Measurements from ENCODE around the gene PRSS23.

The PRSS23 gene

DNA sequence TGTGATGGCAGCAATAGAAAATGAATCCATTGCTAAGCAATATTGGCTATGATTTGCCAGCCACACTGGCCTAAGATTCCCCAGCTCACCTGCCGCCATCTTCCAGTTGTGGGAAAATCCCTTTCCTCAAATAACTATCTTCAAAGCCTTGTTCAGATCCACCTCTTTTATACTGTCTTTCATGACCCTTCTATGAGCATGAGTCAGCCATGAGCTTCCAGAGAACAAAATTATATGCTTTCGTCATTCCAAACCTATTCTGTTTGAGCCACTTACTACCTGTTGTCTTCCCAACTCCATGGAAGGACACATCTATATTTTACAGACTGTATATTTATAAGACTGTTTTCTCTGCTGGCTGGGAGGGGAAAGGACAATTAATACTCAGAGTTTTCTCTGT, 25.0 kb upstream of the PRSS23 start:
- no peak for DNase-seq (ENCODE audit: low spot score)
- in situ Hi-C loops (cut with MboI; ENCODE audit: low pct_unique_long_range_greater_than_20kb, low sequenced_read_pairs, unreplicated experiment) = no loop called here
- no peak for TF ChIP-seq CTCF (IDR thresholded peaks at IDR 0.05; ENCODE audit: extremely low read depth, insufficient read depth, missing control alignments)

DNA sequence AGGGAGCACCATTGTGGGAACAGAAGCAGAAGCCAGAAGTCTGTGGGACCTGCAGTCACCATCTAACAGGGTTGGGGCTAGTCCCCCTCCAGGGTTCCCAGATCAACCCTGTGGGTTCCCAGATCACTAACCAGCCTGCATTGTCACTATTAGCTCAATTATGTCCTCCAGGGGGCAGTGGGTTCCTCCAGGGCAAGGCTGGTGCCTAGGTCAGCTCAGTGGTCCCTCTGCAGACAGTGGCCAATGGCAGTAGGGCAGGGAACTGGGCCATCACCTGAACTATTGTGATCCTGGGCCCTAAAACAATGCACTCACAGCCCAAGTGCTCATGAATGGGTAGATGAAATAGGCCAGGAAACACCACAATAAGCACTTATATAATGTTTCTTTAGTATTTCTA, 18.8 kb upstream of the PRSS23 start:
- DNase-seq (ENCODE audit: low spot score) = no peak
- in situ Hi-C loops (cut with MboI; ENCODE audit: low pct_unique_long_range_greater_than_20kb, low sequenced_read_pairs, unreplicated experiment) = no loop called here

GRCh38 chr11:86782742-86783141, 17.6 kb upstream of the PRSS23 start:
- no peak for DNase-seq (ENCODE audit: low spot score)
- in situ Hi-C loops (cut with MboI; ENCODE audit: low pct_unique_long_range_greater_than_20kb, low sequenced_read_pairs, unreplicated experiment) = no loop called here
- no peak for TF ChIP-seq CTCF (IDR thresholded peaks at IDR 0.05; ENCODE audit: extremely low read depth, insufficient read depth, missing control alignments)

More for the DNA sequence above, 18.8 kb upstream of the PRSS23 start:
- TF ChIP-seq CTCF (IDR thresholded peaks at IDR 0.05; ENCODE audit: extremely low read depth, insufficient read depth, missing control alignments) = no peak

DNA sequence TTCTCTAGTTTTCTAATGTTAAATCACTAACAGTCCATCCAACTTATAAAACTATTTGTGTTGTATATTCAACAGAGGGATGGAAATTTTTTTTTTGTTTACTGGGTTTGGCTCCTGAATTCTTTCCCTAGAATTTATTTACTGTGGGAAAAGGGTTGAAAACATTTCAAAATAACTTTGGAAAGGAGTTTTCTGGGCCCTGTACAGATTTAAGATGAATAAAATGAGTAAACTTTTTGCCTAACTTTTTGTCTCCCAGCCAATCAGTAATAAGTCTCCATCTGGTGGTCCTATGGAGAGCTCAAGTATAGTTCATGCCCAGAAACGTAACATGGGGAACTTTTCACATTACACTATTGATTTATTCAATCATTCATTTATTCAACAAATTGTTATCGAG, 16.7 kb upstream of the PRSS23 start:
- no peak for DNase-seq (ENCODE audit: low spot score)
- in situ Hi-C loops (cut with MboI; ENCODE audit: low pct_unique_long_range_greater_than_20kb, low sequenced_read_pairs, unreplicated experiment) = no loop called here
- TF ChIP-seq CTCF (IDR thresholded peaks at IDR 0.05; ENCODE audit: extremely low read depth, insufficient read depth, missing control alignments) = no peak

GRCh38 chr11:86784241-86784681, 16.1 kb upstream of the PRSS23 start:
- in situ Hi-C loops (cut with MboI; ENCODE audit: low pct_unique_long_range_greater_than_20kb, low sequenced_read_pairs, unreplicated experiment) = no loop called here
- no peak for DNase-seq (ENCODE audit: low spot score)

DNA sequence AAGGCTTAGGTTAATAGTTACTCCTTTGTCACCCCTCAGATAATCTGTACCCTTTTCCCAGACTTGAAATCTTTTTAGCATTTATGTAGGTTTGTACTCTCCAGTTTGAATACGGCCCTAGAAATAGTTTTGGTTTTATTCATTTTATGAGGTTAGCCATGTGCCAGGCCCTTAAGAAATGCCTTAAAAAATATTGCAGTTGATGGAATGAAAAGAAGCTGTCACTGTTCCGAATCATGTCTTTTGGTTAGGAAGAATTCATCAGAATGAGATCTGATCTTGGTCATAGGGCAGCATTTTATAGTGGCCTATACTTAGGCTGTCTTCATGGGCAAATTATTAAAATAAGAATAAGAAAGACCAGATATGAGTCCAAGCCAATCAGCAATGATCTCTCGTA, 14.8 kb upstream of the PRSS23 start:
- in situ Hi-C loops (cut with MboI; ENCODE audit: low pct_unique_long_range_greater_than_20kb, low sequenced_read_pairs, unreplicated experiment) = no loop called here
- no peak for TF ChIP-seq CTCF (IDR thresholded peaks at IDR 0.05; ENCODE audit: extremely low read depth, insufficient read depth, missing control alignments)
- no peak for DNase-seq (ENCODE audit: low spot score)

More at GRCh38 chr11:86784241-86784681, 16.1 kb upstream of the PRSS23 start:
- TF ChIP-seq CTCF (IDR thresholded peaks at IDR 0.05; ENCODE audit: extremely low read depth, insufficient read depth, missing control alignments) = no peak

DNA sequence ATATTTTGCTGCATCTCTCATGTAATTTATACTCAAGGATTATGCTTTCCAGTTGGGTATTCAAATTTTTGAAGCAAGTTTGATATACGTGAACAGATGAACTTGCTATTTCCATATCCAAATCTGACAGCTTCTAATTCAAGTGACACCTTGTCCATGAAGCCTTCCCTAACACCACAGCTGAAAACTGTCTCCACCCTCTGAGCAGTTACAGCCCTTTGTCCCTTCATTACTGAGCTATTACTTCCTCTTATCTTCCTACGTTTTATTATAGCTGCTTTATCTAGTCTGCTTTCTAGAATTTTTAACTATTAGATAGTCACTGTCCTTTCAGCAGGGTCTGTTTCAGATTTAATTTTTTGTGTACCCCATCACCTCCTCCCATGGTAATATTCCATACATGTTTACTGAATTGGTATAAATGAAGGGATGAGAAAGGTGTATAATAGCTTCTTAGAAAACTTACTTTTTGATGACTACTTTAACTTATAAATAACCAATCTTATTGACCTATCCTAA, 13.3 kb upstream of the PRSS23 start:
- DNase-seq (ENCODE audit: low spot score) = no peak
- in situ Hi-C loops (cut with MboI; ENCODE audit: low pct_unique_long_range_greater_than_20kb, low sequenced_read_pairs, unreplicated experiment) = no loop called here
- TF ChIP-seq CTCF (IDR thresholded peaks at IDR 0.05; ENCODE audit: extremely low read depth, insufficient read depth, missing control alignments) = no peak

All from GM13977 (cell line).